GM23248 (cell line): ENCODE results near the gene NR5A2. TPM values are rescaled to one million over a fixed set of nuclear protein-coding genes. Genes with fewer than 3 reads are reported as not detected.
A peak's percentile ranks its signal among the peaks of the same experiment; 100 is the strongest.

Experiments used
- DNase-seq: peaks from one replicate; pipeline ENCODE4 v3.0.0-alpha.2; 2015
- H2AFZ ChIP-seq: fragments of 200-600 bp; sonication (generic); 2 replicates; pipeline ENCODE4 v1.6.1; 2016; ENCODE audit warnings: antibody characterized with exemption
- H3F3A ChIP-seq: fragments of 200-600 bp; sonication (generic); 2 replicates; pipeline ENCODE4 v1.6.1; 2016; ENCODE audit warnings: mild to moderate bottlenecking, antibody characterized with exemption, mixed run types; ENCODE audit not compliant: insufficient read depth
- H3K27ac ChIP-seq: fragments of 200-600 bp; sonication (generic); 2 replicates; pipeline ENCODE4 v1.5.1; 2016; ENCODE audit warnings: mild to moderate bottlenecking
- H3K27me3 ChIP-seq: fragments of 200-600 bp; sonication (generic); replicated peaks from 2 replicates; pipeline ENCODE4 v1.6.1; 2016; ENCODE audit warnings: mild to moderate bottlenecking; ENCODE audit not compliant: insufficient read depth
- H3K36me3 ChIP-seq: fragments of 200-600 bp; sonication (generic); 2 replicates; pipeline ENCODE4 v1.6.1; 2016; ENCODE audit warnings: low read depth, mild to moderate bottlenecking
- H3K4me1 ChIP-seq: fragments of 200-600 bp; sonication (generic); 2 replicates; pipeline ENCODE4 v1.6.1; 2016; ENCODE audit warnings: mild to moderate bottlenecking; ENCODE audit not compliant: insufficient read depth
- H3K4me2 ChIP-seq: fragments of 200-600 bp; sonication (generic); one replicate; pipeline ENCODE4 v1.6.1; 2016; ENCODE audit warnings: mild to moderate bottlenecking; ENCODE audit not compliant: unreplicated experiment
- H3K4me3 ChIP-seq: fragments of 200-600 bp; sonication (generic); 2 replicates; pipeline ENCODE4 v1.5.1; 2016; ENCODE audit warnings: mild to moderate bottlenecking
- H3K79me2 ChIP-seq: fragments of 200-600 bp; sonication (generic); 2 replicates; pipeline ENCODE4 v1.6.1; 2016; ENCODE audit warnings: mild to moderate bottlenecking; ENCODE audit not compliant: insufficient read depth
- H3K9ac ChIP-seq: fragments of 200-600 bp; sonication (generic); 2 replicates; pipeline ENCODE4 v1.6.1; 2016; ENCODE audit warnings: mild to moderate bottlenecking
- H3K9me2 ChIP-seq: fragments of 200-600 bp; sonication (generic); 2 replicates; pipeline ENCODE4 v1.6.1; 2016; ENCODE audit warnings: mixed run types, mild to moderate bottlenecking, moderate library complexity; ENCODE audit not compliant: insufficient read depth
- H3K9me3 ChIP-seq: fragments of 200-600 bp; sonication (generic); one replicate; pipeline ENCODE4 v1.6.1; 2017; ENCODE audit warnings: low read depth
- H4K20me1 ChIP-seq: fragments of 200-600 bp; sonication (generic); 2 replicates; pipeline ENCODE4 v1.6.0; 2016; ENCODE audit not compliant: insufficient read depth
- EZH2 ChIP-seq: fragments of 200-600 bp; sonication (generic); IDR thresholded peaks from 2 replicates; pipeline ENCODE4 v1.6.1; 2018; ENCODE audit warnings: antibody characterized with exemption, mild to moderate bottlenecking; ENCODE audit not compliant: insufficient read depth, poor library complexity, severe bottlenecking
- EZH2phosphoT487 ChIP-seq: fragments of 200-600 bp; sonication (generic); IDR thresholded peaks from 2 replicates; pipeline ENCODE4 v1.6.1; 2018; ENCODE audit warnings: antibody characterized with exemption, moderate library complexity, mild to moderate bottlenecking, low read depth; ENCODE audit not compliant: insufficient read depth
- WGBS, 2 experiments: methylation state at CpG; one replicate each; pipeline ENCODE4 v1.1.6; 2015 to 2017; ENCODE audit warnings: low lambda C conversion rate in 2 of 2, low coverage in 1 of 2; ENCODE audit errors: missing lambda C conversion rate in 2 of 2; 5-methylcytosine and 5-hydroxymethylcytosine counted together
- in situ Hi-C: fragments of 300-500 bp; cut with MboI; formaldehyde crosslinking; loops from 2 replicates; pipeline ENCODE4 v1.15.0; 2020
- polyA plus RNA-seq: library from polyadenylated mRNA; unstranded; fragments of >200 nt; fragmentation: Nextera tagmentation; extraction: Ambion mirVana; gene quantifications from 2 replicates; pipeline ENCODE4 v1.2.1, GENCODE V29; 2016
- total RNA-seq: library from RNA; depleted of rRNA; stranded (reverse); fragments of >200 nt; shearing (Covaris generic); gene quantifications from 2 replicates; pipeline ENCODE4 v1.2.3, GENCODE V29; 2014

The NR5A2 gene
- total and polyA plus RNA-seq, 2 experiments from 2014 or later, result 0.06 to 0.65 TPM

DNA sequence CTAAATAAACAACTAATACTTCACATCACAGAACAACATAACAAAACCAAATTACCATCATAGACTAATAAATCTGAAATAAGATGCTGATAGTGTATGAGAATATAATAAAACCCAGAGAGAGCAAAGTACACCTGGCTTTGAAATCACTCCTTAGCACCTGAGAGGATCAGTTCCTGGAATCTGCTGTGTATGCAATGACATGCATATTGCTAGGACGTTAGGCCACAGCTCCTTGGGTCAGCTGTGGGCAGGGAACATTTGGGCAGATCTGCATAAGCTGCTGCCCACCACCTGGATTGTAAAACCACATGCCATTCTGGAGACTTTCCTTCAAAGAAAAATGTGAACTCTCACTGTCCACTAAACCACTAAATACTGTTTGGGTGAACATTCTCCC lies 81.1 kb downstream of the NR5A2 start:
- TF ChIP-seq EZH2, result no peak
- TF ChIP-seq EZH2phosphoT487, result no peak
- DNase-seq, result no peak
- H4K20me1 ChIP-seq, result no peaks in the 10 kb centered on the region
- no peaks in the 10 kb centered on the region for H3K36me3 ChIP-seq
- no peak overlapping the region for H3K27ac ChIP-seq
- WGBS, 2 experiments, result 22 to 64% methylated on average over 1 of the region's 1 CpG
- H3K27me3 ChIP-seq, result no peaks in the 10 kb centered on the region; the same call in 1 of the 2 replicates
- H3K9ac ChIP-seq, result no peak overlapping the region
- no peak overlapping the region for H3K4me2 ChIP-seq
- H3F3A ChIP-seq, result no peaks in the 10 kb centered on the region
- no peaks in the 10 kb centered on the region for H3K79me2 ChIP-seq
- H3K9me3 ChIP-seq, result no peaks in the 10 kb centered on the region
- H3K9me2 ChIP-seq, result no peaks in the 10 kb centered on the region
- H3K4me1 ChIP-seq, result no peaks in the 10 kb centered on the region
- in situ Hi-C loops, result no loop called here
- H3K4me3 ChIP-seq, result no peak overlapping the region
- no peak overlapping the region for H2AFZ ChIP-seq

DNA sequence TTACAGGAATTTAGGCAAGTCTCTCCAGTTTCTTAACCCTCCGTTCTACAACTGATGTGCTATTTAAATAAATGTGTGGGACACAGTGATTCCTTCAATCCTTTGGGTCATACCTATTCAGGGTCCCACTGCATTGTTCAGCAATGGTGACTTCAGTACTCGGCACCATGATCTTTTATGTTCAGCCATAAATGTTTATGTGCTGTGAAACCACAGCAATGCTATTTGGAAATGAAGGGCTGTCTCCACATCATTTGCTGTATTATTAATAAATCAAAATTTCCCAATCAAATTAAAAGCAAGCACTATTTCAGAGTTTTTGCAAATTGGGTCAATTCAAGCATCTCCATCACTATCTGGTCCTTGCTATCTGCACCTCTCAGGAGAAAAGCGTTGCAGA lies 84.8 kb downstream of the NR5A2 start:
- no peak overlapping the region for H3K4me2 ChIP-seq
- H2AFZ ChIP-seq, result no peak overlapping the region
- H3K9me2 ChIP-seq, result no peaks in the 10 kb centered on the region
- H4K20me1 ChIP-seq, result no peaks in the 10 kb centered on the region
- H3K79me2 ChIP-seq, result no peaks in the 10 kb centered on the region
- no peaks in the 10 kb centered on the region for H3F3A ChIP-seq
- in situ Hi-C loops, result no loop called here
- no peak for DNase-seq
- TF ChIP-seq EZH2phosphoT487, result peak; percentile 94
- no peak for TF ChIP-seq EZH2
- H3K27me3 ChIP-seq, result peaks cover 4% of the 10 kb centered on the region; the same call in 1 of the 2 replicates
- H3K4me3 ChIP-seq, result no peak overlapping the region
- no peak overlapping the region for H3K27ac ChIP-seq
- no peaks in the 10 kb centered on the region for H3K9me3 ChIP-seq
- H3K9ac ChIP-seq, result no peak overlapping the region
- H3K4me1 ChIP-seq, result no peaks in the 10 kb centered on the region
- WGBS, 2 experiments, result 49 to 56% methylated on average over 3 of the region's 3 CpGs
- no peaks in the 10 kb centered on the region for H3K36me3 ChIP-seq

- Histone ChIP-seq H3K79me2 (no peaks in the 10 kb centered on the region), H3K36me3 (no peaks in the 10 kb centered on the region), H3K9ac (no peak overlapping the region), H2AFZ (no peak overlapping the region), H3K4me2 (no peak overlapping the region), H3K27ac (no peak overlapping the region), H3K9me3 (no peaks in the 10 kb centered on the region), H3K27me3 (0 out of 2 replicates have a peak, but pooled peaks cover 4% of the 10 kb centered on the region), H4K20me1 (no peaks in the 10 kb centered on the region), H3K4me3 (no peak overlapping the region), H3K9me2 (no peaks in the 10 kb centered on the region), H3F3A (no peaks in the 10 kb centered on the region), H3K4me1 (no peaks in the 10 kb centered on the region)
- WGBS, 2 experiments, result 95 to 97% methylated on average over 1 of the region's 1 CpG
- in situ Hi-C loops, result no loop called here
- no peak for DNase-seq
- TF ChIP-seq EZH2phosphoT487, result no peak
- no peak for TF ChIP-seq EZH2
Measured at GRCh38 chr1:200115532-200115931, 88.0 kb downstream of the NR5A2 start.

DNA sequence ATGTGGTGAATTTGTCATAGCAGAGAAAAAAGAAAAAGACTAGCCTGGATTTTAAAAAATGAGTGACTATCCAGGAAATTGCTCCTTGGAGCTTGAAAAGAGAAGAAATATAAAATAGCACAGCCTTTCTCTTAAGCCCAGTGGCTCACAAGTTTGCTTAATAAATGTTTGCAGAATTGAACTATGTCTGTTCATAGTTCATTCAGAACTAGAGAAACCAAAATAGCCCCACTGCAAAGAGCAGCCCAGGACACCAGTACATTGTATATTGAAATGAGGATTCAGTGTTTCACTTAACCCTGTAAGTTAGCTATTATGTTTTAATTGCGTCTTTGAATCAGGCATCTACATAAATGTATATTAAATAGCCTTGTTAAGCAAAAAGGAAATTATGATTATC lies 88.8 kb downstream of the NR5A2 start:
- no peak overlapping the region for H3K9ac ChIP-seq
- 83 to 100% methylated on average over 1 of the region's 1 CpG for WGBS, 2 experiments
- no peak overlapping the region for H3K4me3 ChIP-seq
- H2AFZ ChIP-seq, result no peak overlapping the region
- no peaks in the 10 kb centered on the region for H3K4me1 ChIP-seq
- no peaks in the 10 kb centered on the region for H4K20me1 ChIP-seq
- no peak overlapping the region for H3K27ac ChIP-seq
- H3K9me2 ChIP-seq, result no peaks in the 10 kb centered on the region
- no peak for TF ChIP-seq EZH2
- TF ChIP-seq EZH2phosphoT487, result no peak
- H3K9me3 ChIP-seq, result no peaks in the 10 kb centered on the region
- in situ Hi-C loops, result no loop called here
- no peak overlapping the region for H3K4me2 ChIP-seq
- H3K36me3 ChIP-seq, result no peaks in the 10 kb centered on the region
- H3K27me3 ChIP-seq, result 0 out of 2 replicates have a peak, but pooled peaks cover 4% of the 10 kb centered on the region
- H3F3A ChIP-seq, result no peaks in the 10 kb centered on the region
- H3K79me2 ChIP-seq, result no peaks in the 10 kb centered on the region
- no peak for DNase-seq
